Muscle of back (tissue), 13 donors: ENCODE measurements around the gene GGTA1. TPM values are rescaled to one million over a fixed set of nuclear protein-coding genes. Genes with fewer than 3 reads are reported as not detected.
"Not testable (repeated sequence)": the region's sequence is repeated elsewhere in the genome, so short reads cannot be mapped to it uniquely, and the experiment has no call there.

ENCODE experiments used
- DNase-seq, 3 donors: peaks; one replicate each; pipeline versions ENCODE4 v3.0.0 to v3.0.0-alpha.2; 2013
- long read RNA-seq, 9 donors: transcript quantifications; one replicate each; lab custom pipeline, GENCODE V29; 2026
- polyA plus RNA-seq, 10 donors: library from polyadenylated mRNA; unstranded; fragments of 120-200 nt; gene quantifications; one replicate each; pipeline ENCODE4 v1.2.1, GENCODE V29; 2013; ENCODE audit not compliant: insufficient read length in 10 of 10

GGTA1 gene
- 10 to 100 TPM; 10.1 to 13.7 (median 11.9) TPM for polyA plus RNA-seq
- long read RNA-seq, donor 1, partial matches to known transcripts = 0 of 3 reads
- long read RNA-seq, donor 1, other reads (novel, unspliced or antisense) = 0 of 3 reads
- long read RNA-seq, donor 2, partial matches to known transcripts = 0 of 4 reads
- long read RNA-seq, donor 2, other reads (novel, unspliced or antisense) = 0 of 4 reads
- long read RNA-seq, donor 3 = 0 reads
- long read RNA-seq, donor 4, partial matches to known transcripts = 0 of 3 reads
- long read RNA-seq, donor 4, other reads (novel, unspliced or antisense) = 0 of 3 reads
- long read RNA-seq, donor 5, partial matches to known transcripts = 0 of 2 reads
- long read RNA-seq, donor 5, other reads (novel, unspliced or antisense) = 0 of 2 reads
- long read RNA-seq, donor 6, partial matches to known transcripts = 0 of 3 reads
- long read RNA-seq, donor 6, other reads (novel, unspliced or antisense) = 0 of 3 reads
- long read RNA-seq, donor 7, partial matches to known transcripts = 0 of 3 reads
- long read RNA-seq, donor 7, other reads (novel, unspliced or antisense) = 0 of 3 reads
- long read RNA-seq, donor 8, partial matches to known transcripts = 0 of 3 reads
- long read RNA-seq, donor 8, other reads (novel, unspliced or antisense) = 0 of 3 reads
- long read RNA-seq, donor 9 = 0 reads

- peak; percentile 40 to 92 (median 78) for DNase-seq
Observed at GRCh38 chr9:121499427-121500164, at the start of gene GGTA1. Gene GGTA1 (minus strand): TSS chr9:121499844. CDS start chr9:121467922, 31,922 bp downstream.

GRCh38 chr9:121548666-121549065, 49.0 kb upstream of the GGTA1 start:
- DNase-seq = no peak

GRCh38 chr9:121545875-121546423, 46.3 kb upstream of the GGTA1 start:
- DNase-seq = peak; percentile 91 to 96 (median 94)

- no peak for DNase-seq
Observed at GRCh38 chr9:121545150-121545874, 45.7 kb upstream of the GGTA1 start.

GRCh38 chr9:121542025-121542424, 42.4 kb upstream of the GGTA1 start:
- DNase-seq = peak in 1 of 3 donors; percentile 68

GRCh38 chr9:121541256-121541655, 41.6 kb upstream of the GGTA1 start:
- no peak for DNase-seq

GRCh38 chr9:121538221-121538620, 38.6 kb upstream of the GGTA1 start:
- no peak for DNase-seq

- no peak for DNase-seq
Observed at GRCh38 chr9:121537283-121537682, 37.6 kb upstream of the GGTA1 start.

- no peak for DNase-seq
Observed at GRCh38 chr9:121532881-121533280, 33.2 kb upstream of the GGTA1 start.

- peak; percentile 93 to 97 (median 94) for DNase-seq
Observed at GRCh38 chr9:121529237-121529987, 29.8 kb upstream of the GGTA1 start.

- no peak for DNase-seq
Observed at GRCh38 chr9:121528642-121529041, 29.0 kb upstream of the GGTA1 start.

GRCh38 chr9:121527371-121527770, 27.7 kb upstream of the GGTA1 start:
- no peak for DNase-seq

- not testable (repeated sequence) for DNase-seq
Observed at GRCh38 chr9:121519688-121520087, 20.0 kb upstream of the GGTA1 start.

GRCh38 chr9:121518634-121519033, 19.0 kb upstream of the GGTA1 start:
- DNase-seq = no peak

GRCh38 chr9:121513166-121513565, 13.5 kb upstream of the GGTA1 start:
- not testable (repeated sequence) for DNase-seq

GRCh38 chr9:121510766-121511550, 11.3 kb upstream of the GGTA1 start:
- DNase-seq = no peak

GRCh38 chr9:121509180-121509579, 9.5 kb upstream of the GGTA1 start:
- no peak for DNase-seq

GRCh38 chr9:121508415-121508814, 8.8 kb upstream of the GGTA1 start:
- no peak for DNase-seq

GRCh38 chr9:121505903-121506735, 6.5 kb upstream of the GGTA1 start:
- peak in 1 of 3 donors; percentile 62 for DNase-seq
